PC-9 (cell line): ENCODE results near the gene PHACTR1. TPM values are rescaled to one million over a fixed set of nuclear protein-coding genes. Genes with fewer than 3 reads are reported as not detected.

Experiments used
- BruUV-seq: library from RNA; stranded (reverse); fragments of 400-500 nt; replicated peaks from 2 replicates; lab custom pipeline; 2021; lab: Mats Ljungman, UMichigan
- CTCF ChIA-PET: fragments of 300-600 bp; sonication (Branson Sonifier 250); formaldehyde crosslinking; loops from one replicate; lab custom pipeline; 2022; ENCODE audit warnings: antibody characterized with exemption; lab: Charles Lee
- POLR2A ChIA-PET: fragments of 300-600 bp; sonication (Branson Sonifier 250); formaldehyde crosslinking; loops from one replicate; lab custom pipeline; 2022; ENCODE audit warnings: antibody characterized with exemption; ENCODE audit not compliant: unreplicated experiment; lab: Charles Lee
- DNase-seq, 2 experiments: peaks; one replicate each; pipeline versions ENCODE4 v3.0.0 to v3.0.0-alpha.2; 2015 to 2022; ENCODE audit warnings: mixed read lengths in 1 of 2
- H2AFZ ChIP-seq: fragments of 200-600 bp; sonication (generic); 2 replicates; pipeline ENCODE4 v1.8.1; 2017; ENCODE audit warnings: antibody characterized with exemption
- H3F3A ChIP-seq: fragments of 200-600 bp; sonication (generic); 2 replicates; pipeline ENCODE4 v1.8.1; 2017; ENCODE audit warnings: antibody characterized with exemption, mild to moderate bottlenecking, low read depth; ENCODE audit not compliant: insufficient read depth
- H3K27ac ChIP-seq: fragments of 200-600 bp; sonication (generic); 2 replicates; pipeline ENCODE4 v1.6.1; 2016; ENCODE audit warnings: mixed run types
- H3K27me3 ChIP-seq: fragments of 200-600 bp; sonication (generic); 2 replicates; pipeline ENCODE4 v1.6.1; 2016; ENCODE audit warnings: low read depth, mixed run types; ENCODE audit not compliant: insufficient read depth
- H3K36me3 ChIP-seq: fragments of 200-600 bp; sonication (generic); 2 replicates; pipeline ENCODE4 v1.6.1; 2016; ENCODE audit warnings: low read depth, mixed run types
- H3K4me1 ChIP-seq: fragments of 200-600 bp; sonication (generic); replicated peaks from 2 replicates; pipeline ENCODE4 v1.6.1; 2016; ENCODE audit warnings: mixed run types; ENCODE audit not compliant: insufficient read depth
- H3K4me2 ChIP-seq: fragments of 200-600 bp; sonication (generic); 2 replicates; pipeline ENCODE4 v1.6.1; 2017; ENCODE audit warnings: mixed run types
- H3K4me3 ChIP-seq: fragments of 200-600 bp; sonication (generic); 2 replicates; pipeline ENCODE4 v1.6.1; 2016; ENCODE audit warnings: mixed run types
- H3K79me2 ChIP-seq: fragments of 200-600 bp; sonication (generic); 2 replicates; pipeline ENCODE4 v1.6.1; 2017; ENCODE audit warnings: low read depth, mixed run types
- H3K9me2 ChIP-seq: fragments of 200-600 bp; sonication (generic); 2 replicates; pipeline ENCODE4 v1.8.1; 2017; ENCODE audit warnings: mild to moderate bottlenecking; ENCODE audit not compliant: insufficient read depth
- H3K9me3 ChIP-seq: fragments of 200-600 bp; sonication (generic); 2 replicates; pipeline ENCODE4 v1.8.1; 2016; ENCODE audit warnings: low read depth; ENCODE audit not compliant: insufficient read depth
- H4K20me1 ChIP-seq: fragments of 200-600 bp; sonication (generic); 2 replicates; pipeline ENCODE4 v1.8.1; 2017; ENCODE audit not compliant: insufficient read depth
- CTCF ChIP-seq: fragments of 200-600 bp; sonication (generic); conservative IDR thresholded peaks from 2 replicates; pipeline ENCODE4 v1.6.1; 2017; ENCODE audit warnings: mixed run types, antibody characterized with exemption, mild to moderate bottlenecking, moderate library complexity
- EZH2 ChIP-seq: fragments of 200-600 bp; sonication (generic); IDR thresholded peaks from 2 replicates; pipeline ENCODE4 v1.8.0; 2017; ENCODE audit warnings: antibody characterized with exemption, low read depth
- intact Hi-C: fragments of 100-400 bp; cut with micrococcal nuclease; formaldehyde crosslinking; loops from one replicate; pipeline ENCODE4 v1.10.0; 2022; ENCODE audit not compliant: unreplicated experiment
- total RNA-seq: library from RNA; stranded (reverse); gene quantifications from 2 replicates; pipeline ENCODE4 v1.2.3, GENCODE V29; 2021

PHACTR1 gene
- total RNA-seq, 1 experiment from 2014 or later, result not detected

- Histone ChIP-seq H3K9me3 (no peaks in the 10 kb centered on the region), H2AFZ (no peak overlapping the region), H4K20me1 (no peaks in the 10 kb centered on the region), H3K27me3 (no peaks in the 10 kb centered on the region), H3K36me3 (no peaks in the 10 kb centered on the region), H3K27ac (no peak overlapping the region), H3K4me2 (no peak overlapping the region), H3K9me2 (no peaks in the 10 kb centered on the region), H3K79me2 (no peaks in the 10 kb centered on the region), H3F3A (peaks cover 6% of the 10 kb centered on the region; the same call in 1 of the 2 replicates), H3K4me3 (no peak overlapping the region), H3K4me1 (peaks cover 26% of the 10 kb centered on the region)
- ChIA-PET CTCF (no interaction called here), POLR2A (no interaction called here)
- DNase-seq, result no peak
- no TSS peak for BruUV-seq
- no peak for TF ChIP-seq CTCF
- TF ChIP-seq EZH2, result no peak
- intact Hi-C loops, result no loop called here
These were observed 555.8 kb downstream of the PHACTR1 start for GRCh38 chr6:13272131-13273046.

DNA sequence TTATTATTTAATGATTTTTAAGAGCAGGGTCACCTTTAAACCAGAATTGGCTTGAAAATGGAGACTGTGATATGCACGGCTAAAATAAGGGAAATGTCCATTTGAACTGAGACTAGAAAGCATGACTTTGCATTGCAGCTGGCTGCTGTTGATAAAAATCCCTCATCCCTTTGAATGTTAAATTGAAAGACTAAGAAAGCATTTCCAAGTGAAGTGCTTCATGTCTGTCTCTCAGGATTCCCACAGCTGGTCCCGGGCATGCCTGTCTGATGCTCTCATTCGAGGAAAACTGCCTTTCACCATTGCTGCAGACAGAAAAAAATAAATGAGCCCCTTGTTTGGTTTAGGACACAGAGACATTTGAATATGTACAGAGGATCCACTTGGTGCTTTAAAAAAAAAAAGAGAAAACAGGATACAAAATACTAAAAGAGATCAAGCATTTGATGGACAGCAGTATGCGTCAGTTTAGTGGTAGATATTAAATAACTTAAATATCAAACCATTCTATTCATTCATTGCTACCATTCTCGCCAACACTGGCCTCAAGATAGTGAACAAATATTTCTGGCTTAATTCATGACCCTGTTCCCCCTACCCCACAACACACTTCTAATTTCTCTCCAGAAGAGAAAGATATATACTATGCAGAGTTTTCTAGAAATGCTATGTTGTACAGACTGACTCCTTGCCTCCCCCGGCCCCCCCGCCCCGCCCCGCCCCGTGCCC lies 556.8 kb downstream of the PHACTR1 start:
- Histone ChIP-seq H3K9me3 (no peaks in the 10 kb centered on the region), H3K27me3 (no peaks in the 10 kb centered on the region), H3K4me3 (no peak overlapping the region), H4K20me1 (no peaks in the 10 kb centered on the region), H3K79me2 (no peaks in the 10 kb centered on the region), H3K36me3 (no peaks in the 10 kb centered on the region), H3K27ac (no peak overlapping the region), H3K4me1 (peaks cover 17% of the 10 kb centered on the region), H2AFZ (no peak overlapping the region), H3F3A (peaks cover 6% of the 10 kb centered on the region; the same call in 1 of the 2 replicates), H3K9me2 (no peaks in the 10 kb centered on the region), H3K4me2 (no peak overlapping the region)
- intact Hi-C loops, result no loop called here
- CTCF ChIA-PET, result no interaction called here
- POLR2A ChIA-PET, result no interaction called here
- no peak for TF ChIP-seq EZH2
- TF ChIP-seq CTCF, result no peak
- DNase-seq, result no peak
- BruUV-seq, result no TSS peak

DNA sequence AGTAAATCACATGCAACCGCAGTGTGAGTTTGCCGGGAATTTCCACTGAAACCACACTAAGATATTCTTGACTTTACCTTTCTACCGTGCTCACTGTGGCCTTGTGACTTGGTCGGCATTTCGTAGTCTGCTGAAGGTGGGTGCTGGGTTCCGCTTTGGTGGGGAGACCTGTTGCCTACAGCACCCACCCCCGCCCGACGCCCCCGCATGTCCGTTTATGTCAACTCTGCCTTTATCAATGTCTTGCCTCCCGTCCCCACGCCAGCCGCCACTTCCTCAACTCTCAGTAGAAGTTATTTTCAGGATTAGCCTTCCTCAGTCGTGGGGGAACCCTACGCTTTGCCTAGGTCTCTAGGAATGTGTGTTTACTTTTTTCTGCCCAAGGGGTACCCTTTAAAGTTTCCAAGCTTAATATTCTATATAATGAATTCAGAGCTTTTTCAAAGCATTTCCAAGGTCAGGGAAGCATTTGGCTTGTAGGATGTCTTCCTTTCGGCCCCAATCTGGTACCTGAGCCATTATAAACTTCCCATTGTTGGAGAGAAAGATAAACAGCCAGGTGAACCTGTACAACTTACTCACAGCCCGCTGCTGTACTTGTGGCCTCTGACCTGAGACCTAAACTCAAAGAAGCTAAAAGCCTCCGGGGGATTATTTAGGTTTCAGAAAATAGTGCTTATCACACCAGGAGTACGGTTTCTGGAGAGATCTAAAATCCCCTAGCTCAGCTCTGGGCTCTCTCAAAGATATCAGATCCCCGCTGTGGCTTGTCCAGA lies 557.6 kb downstream of the PHACTR1 start:
- Histone ChIP-seq H3K36me3 (no peaks in the 10 kb centered on the region), H3K4me3 (no peak overlapping the region), H3K79me2 (no peaks in the 10 kb centered on the region), H3K9me2 (no peaks in the 10 kb centered on the region), H3K9me3 (no peaks in the 10 kb centered on the region), H2AFZ (no peak overlapping the region), H3K27me3 (no peaks in the 10 kb centered on the region), H3F3A (no peaks in the 10 kb centered on the region), H3K4me1 (peaks cover 9% of the 10 kb centered on the region), H3K4me2 (no peak overlapping the region), H3K27ac (no peak overlapping the region), H4K20me1 (no peaks in the 10 kb centered on the region)
- CTCF ChIA-PET, result no interaction called here
- TF ChIP-seq EZH2, result no peak
- no peak for TF ChIP-seq CTCF
- BruUV-seq, result no TSS peak
- intact Hi-C loops, result no loop called here
- POLR2A ChIA-PET, result interaction anchor here (0.6 kb wide), 1 partner anchor 276 kb away, joined by 3 read pairs; no protein-coding TSS in a partner anchor
- no peak for DNase-seq
